Right renal cortex interstitium (tissue), 3 donors: ENCODE results near the gene BOLA2B. TPM values are rescaled to one million over a fixed set of nuclear protein-coding genes. Genes with fewer than 3 reads are reported as not detected.
A peak's percentile ranks its signal among the peaks of the same experiment; 100 is the strongest.
"Not testable (repeated sequence)": the region's sequence is repeated elsewhere in the genome, so short reads cannot be mapped to it uniquely, and the experiment has no call there.

Experiments
- DNase-seq, 3 donors: peaks; one replicate each; pipeline ENCODE4 v3.0.0-alpha.2; 2013; ENCODE audit warnings: low read depth in 3 of 3, low spot score in 2 of 3
- polyA plus RNA-seq, 3 donors: library from polyadenylated mRNA; unstranded; fragments of 120-200 nt; gene quantifications; one replicate each; pipeline ENCODE4 v1.2.1, GENCODE V29; 2013; ENCODE audit not compliant: insufficient read length in 3 of 3

BOLA2B gene
- polyA plus RNA-seq, 3 donors: 24.1 to 27.7 (median 26.4) TPM

DNA sequence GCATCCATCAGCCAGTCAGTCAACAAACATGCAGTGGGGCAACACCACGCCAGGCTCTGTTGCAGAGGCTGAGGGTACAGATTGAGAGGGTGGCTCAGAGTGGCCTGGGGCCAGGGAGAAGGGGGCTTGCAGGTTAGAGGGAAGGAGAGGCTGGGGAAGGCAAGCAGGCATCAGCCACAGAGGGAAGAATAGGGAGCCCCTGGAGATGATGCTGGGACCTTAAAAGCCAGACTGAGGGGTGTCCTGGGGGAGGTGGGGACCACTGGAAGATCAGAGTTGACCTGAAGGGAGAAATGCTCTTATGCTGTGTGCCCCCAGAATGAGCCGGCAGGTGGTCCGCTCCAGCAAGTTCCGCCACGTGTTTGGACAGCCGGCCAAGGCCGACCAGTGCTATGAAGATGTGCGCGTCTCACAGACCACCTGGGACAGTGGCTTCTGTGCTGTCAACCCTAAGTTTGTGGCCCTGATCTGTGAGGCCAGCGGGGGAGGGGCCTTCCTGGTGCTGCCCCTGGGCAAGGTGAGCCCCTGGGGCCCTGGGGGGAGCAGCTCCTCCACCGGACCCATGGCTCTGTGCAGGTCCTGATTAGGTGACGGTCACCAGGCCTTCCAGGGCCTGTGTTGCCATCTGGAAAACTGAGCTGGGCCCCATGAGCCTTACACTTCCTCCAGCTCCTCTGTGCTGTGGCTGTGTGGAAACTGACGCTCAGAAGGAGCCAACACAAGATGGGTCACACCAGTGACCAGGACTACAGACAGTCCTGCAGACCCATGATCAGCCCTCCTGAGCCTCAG lies 8.4 kb downstream of the BOLA2B start:
- no peak for DNase-seq

DNA sequence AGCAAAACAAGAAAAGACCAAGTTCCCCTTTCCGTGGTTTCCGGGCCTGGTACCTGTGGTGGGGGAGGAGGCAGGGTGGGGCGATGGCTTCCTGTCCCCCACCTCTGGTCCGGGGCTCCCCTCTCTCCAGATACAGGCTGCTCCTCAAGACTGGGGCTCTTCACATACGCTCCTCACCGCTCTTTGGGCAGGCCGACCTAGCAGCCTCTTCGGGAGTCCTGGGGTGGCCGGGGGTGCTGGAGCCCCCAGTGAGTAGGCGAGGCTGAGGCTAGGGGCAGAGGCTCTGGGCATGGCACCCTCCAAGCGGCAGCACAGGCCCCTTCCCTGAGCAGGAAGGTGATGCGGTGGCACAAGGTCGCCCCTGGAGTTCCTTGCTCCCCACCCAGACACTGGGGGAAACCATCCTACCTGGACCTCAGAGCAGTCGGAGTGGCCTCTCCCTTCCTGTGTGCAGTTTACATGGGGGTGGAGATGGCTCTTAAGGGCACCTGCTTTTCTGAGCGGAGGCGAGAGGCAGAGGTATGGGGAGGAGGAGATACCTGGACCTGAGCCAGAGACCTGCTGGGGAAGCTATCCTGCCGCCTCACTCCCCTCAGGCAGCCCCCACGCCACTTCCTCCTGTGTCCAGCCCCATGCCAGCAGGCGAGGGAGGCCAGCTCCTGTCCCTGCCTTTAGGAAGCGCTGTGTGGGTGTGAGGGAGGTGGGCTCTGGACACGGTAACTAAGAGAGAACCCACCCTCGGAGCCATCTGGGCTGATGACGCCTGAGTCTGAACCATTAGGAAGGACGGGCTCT lies 9.2 kb downstream of the BOLA2B start:
- no peak for DNase-seq

DNA sequence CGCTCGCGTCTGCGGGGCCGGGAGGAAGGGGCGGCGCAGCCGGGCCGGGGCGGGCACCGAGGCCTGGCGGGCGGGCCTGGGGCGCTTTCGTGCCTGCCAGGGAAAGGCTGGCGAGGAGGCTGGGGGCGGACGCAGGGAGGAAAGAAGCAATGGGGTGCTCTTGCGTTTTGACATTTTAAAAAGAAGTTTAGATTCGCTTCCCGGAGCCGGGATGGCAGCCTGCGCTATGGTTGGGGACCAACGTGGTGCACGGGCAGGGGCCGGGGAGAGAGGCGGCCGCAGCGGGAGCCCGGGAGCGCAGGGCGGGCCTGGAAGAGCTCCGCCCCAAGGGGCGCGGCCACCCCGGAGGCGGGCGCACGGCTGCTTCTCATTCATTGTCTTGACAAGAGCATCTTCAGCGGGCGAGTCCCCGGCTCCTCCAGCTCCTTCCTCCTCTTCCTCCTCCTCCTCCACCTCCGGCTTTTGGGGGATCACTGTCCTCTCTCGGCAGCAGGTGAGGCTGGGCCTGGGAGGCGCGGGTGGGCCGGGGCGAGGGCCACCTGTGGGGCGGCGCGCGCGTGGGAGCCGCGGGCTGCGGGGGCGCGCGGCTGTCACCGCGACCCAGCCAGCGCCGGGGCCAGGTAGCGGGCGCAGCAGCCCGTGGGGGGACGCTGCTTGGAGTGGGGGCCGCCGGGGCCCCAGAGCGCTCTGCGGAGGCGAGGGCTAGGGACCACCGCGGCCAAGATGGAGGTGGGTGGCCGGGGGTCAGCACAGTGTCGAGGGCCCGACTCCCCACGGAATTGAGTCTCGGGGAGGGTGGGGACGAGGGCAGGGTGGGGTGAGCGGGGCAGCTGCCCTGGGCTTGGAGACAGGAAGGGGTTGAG lies 10.0 kb downstream of the BOLA2B start, which contains the start of gene CORO1A:
TSS of gene CORO1A (plus strand) at position 370 of the 863 bp plus-strand sequence. CDS start 1,608 bp downstream, outside the sequence.
- peak in 2 of 3 donors; percentile 59 to 65 for DNase-seq

DNA sequence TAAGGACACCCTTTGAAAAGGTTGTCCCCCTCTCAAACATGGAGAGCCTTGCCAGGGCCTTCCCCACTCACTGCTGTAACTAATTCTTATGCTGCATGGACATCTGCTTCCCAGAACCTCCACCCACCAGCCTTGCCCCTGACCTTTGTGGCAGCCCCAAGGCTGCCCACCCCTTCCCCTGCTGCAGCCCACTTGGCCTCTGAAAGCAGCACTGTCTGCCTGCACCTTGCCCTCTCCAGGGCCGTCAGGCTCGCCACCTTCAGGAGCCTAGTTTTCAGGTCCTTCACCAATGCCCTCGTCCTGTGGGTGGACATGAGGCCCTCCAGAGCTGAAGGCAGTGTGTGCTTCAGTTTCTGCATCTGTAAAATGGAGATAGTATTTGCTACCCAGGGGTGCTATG lies 12.7 kb downstream of the BOLA2B start:
- DNase-seq: no peak

DNA sequence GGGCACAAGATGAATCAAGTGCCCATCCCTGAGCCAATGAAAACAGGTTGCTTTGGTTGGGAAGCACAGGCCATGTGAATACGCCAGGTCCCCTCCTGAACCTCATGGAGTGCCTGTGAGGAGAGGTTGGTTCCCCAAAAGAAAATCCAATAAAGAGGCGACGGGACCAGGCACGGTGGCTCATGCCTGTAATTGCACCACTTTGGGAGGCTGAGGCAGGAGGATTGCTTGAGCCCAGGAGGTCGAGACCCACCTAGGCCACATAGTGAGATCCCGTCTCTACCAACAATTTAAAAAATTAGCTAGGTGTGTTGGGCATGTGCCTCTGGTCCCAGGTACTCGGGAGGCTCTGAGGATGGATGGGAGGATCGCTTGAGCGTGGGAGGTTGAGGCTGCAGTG lies 13.5 kb downstream of the BOLA2B start:
- no peak for DNase-seq

DNA sequence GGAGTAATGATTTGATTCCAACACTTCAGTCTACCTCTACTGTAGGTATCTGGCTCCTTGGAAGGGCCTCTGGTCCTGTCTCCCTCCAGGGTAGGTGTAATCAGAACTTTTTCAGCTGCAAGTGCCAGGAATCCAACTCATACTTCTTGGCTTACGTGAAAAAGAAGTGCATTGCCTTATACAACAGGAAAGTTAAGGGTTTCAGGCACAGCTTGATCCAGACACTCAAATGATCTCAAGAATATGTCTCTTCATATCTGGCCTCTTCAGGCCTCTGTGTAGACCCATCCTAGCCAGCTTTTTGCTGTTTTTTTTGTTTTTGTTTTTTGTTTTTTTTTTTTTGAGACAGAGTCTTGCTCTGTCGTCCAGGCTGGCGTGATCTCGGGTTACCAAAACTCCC lies 14.3 kb downstream of the BOLA2B start:
- DNase-seq: no peak

DNA sequence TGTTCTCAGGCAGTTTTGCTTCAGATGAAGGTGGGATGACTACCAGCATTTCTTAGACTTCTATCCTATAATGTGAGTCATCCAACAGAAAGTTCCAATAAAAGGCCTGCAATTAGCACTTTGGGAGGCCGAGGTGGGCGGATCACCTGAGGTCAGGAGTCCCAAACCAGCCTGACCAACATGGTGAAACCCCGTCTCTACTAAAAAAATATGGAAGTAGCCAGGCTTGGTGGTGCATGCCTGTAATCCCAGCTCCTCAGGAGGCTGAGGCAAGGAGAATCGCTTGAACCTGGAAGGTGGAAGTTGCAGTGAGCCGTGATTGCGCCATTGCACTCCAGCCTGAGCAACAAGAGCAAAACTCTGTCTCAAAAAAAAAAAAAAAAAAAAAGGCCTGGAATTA lies 16.6 kb downstream of the BOLA2B start:
- not testable (repeated sequence) for DNase-seq

DNA sequence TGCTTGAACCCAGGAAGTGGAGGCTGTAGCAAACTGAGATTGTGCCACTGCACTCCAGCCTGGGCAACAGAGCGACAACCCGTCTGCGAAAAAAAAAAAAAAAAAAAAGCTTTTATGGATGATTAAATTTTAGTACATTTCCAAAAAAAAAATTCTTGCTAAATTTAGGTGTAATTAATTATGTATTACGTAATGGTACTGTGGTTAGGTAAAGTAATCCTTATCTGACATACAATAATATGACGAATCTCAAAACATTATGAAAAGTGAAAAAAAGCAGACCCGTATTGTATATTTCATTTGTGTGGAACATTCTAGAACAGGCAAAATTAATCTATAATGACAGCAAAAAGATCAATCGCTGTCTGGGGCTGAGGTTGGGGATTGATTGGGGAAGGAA lies 20.4 kb downstream of the BOLA2B start:
- DNase-seq: no peak

DNA sequence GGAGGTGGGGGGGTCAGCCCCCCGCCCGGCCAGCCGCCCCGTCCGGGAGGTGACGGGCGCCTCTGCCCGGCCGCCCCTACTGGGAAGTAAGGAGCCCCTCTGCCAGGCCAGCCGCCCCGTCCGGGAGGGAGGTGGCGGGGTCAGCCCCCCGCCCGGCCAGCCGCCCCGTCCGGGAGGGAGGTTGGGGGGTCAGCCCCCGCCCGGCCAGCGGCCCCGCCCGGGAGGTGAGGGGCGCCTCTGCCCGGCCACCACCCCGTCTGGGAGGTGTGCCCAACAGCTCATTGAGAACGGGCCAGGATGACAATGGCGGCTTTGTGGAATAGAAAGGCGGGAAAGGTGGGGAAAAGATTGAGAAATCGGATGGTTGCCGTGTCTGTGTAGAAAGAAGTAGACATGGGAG lies 23.3 kb downstream of the BOLA2B start:
- not testable (repeated sequence) for DNase-seq

DNA sequence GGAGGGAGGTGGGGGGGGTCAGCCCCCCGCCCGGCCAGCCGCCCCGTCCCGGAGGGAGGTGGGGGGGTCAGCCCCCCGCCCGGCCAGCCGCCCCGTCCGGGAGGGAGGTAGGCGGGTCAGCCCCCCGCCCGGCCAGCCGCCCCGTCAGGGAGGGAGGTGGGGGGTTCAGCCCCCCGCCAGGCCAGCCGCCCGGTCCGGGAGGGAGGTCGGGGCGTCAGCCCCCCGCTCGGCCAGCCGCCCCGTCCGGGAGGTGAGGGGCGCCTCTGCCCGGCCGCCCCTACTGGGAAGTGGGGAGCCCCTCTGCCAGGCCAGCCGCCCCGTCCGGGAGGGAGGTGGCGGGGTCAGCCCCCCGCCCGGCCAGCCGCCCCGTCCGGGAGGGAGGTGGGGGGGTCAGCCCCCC lies 24.1 kb downstream of the BOLA2B start:
- DNase-seq: not testable (repeated sequence)

DNA sequence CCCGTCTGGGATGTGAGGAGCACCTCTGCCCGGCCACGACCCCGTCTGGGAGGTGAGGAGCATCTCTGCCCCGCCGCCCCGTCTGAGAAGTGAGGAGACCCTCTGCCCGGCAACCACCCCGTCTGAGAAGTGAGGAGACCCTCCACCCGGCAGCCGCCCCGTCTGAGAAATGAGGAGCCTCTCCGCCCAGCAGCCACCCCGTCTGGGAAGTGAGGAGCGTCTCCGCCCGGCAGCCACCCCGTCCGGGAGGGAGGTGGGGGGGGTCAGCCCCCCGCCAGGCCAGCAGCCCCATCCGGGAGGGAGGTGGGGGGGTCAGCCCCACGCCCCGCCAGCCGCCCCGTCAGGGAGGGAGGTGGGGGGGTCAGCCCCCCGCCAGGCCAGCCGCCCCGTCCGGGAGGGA lies 24.7 kb downstream of the BOLA2B start:
- DNase-seq: not testable (repeated sequence)

DNA sequence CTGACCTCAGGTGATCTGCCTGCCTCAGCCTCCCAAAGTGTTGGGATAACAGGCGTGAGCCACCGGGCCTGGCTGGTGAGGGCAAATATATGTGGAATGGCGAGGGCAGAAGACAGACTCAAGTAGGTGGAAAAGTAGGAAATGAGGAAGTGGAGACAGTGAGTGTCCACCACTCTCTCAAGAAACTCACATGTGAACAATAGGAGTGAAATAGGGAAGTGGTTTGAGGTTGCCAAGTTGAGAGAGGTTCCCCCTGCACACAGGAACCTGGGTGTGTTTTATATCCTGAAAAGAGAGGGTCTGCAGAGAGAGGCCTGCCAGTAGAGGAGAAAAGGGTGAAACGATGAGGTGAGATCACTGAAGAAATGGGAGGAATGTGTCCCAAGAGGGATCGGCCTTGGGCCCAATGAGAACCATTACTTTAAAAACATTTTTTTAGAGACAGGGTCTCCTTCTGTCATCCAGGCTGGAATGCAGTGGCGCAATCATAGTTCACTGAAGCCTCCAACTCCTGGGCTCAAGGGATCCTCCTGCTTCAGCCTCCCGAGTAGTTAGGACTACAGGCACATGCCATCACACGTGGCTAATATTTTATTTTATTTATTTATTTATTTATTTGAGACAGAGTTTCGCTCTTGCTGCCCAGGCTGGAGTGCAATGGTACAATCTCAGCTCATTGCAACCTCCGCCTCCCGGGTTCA lies 27.1 kb downstream of the BOLA2B start:
- DNase-seq: no peak

DNA sequence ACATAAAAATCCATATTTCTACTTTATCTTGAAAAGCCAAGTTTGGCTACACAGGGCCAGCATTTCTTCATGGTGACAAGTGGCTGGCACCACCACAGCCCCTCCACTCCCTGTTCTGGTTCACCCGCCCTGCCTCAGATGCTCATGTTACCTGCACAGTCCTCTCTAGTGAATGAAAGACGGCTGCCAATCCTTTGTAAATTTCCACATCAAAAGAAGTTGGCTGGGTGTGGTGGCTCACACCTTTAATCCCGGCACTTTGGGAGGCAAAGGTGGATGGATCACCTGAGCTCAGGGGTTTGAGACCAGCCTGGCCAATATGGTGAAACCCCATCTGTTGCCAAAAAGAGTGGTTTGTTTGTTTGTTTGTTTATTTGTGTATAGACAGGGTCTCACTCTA lies 29.9 kb downstream of the BOLA2B start:
- no peak for DNase-seq

DNA sequence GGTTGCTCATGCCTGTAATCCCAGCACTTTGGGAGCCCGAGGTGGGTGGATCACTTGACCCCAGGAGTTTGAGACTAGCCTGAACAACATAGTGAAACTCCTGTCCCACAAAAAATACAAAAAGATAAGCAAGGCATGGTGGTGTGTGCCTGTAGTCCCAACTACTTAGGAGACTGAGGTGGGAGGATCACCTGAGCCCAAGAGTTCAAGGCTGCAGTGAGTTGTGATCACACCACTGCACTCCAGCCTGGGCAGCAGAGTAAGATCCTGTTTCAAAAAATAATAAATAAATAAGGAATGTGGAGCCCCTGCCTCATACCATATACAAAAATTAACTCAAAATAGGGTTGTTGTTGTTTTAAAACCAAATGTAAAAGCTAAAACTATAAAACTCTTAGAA lies 36.3 kb downstream of the BOLA2B start:
- DNase-seq: no peak

DNA sequence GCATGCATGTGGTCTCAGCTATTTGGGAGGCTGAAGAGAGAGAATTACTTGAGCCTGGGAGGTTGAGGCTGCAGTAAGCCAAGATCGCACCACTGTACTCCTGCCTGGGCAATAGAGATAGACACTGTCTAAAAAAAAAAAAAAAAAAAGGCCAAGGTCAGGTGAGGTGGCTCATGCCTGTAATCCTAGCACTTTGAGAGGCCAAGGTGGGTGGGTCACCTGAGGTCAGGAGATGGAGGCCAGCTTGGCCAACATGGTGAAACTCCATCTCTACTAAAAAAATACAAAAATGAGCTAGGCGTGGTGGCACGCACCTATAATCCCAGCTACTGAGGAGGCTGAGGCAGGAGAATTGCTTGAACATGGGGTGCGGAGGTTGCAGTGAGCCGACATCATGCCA lies 38.3 kb downstream of the BOLA2B start:
- no peak for DNase-seq

DNA sequence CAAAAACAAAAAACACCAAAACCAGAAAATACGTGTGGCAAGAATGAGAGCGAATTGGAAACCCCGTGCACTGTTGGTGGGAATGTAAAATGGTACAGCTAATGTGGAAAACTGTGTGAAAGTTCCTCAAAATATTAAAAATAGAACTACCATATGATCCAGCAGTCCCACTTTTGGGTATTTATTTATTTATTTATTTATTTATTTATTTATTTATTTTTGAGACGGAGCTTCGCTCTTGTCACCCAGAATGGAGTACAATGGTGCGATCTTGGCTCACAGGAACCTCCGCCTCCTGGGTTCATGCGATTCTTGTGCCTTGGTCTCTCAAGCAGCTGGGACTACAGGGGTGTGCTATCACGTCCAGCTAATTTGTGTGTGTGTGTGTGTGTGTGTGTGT lies 40.9 kb downstream of the BOLA2B start:
- no peak for DNase-seq

DNA sequence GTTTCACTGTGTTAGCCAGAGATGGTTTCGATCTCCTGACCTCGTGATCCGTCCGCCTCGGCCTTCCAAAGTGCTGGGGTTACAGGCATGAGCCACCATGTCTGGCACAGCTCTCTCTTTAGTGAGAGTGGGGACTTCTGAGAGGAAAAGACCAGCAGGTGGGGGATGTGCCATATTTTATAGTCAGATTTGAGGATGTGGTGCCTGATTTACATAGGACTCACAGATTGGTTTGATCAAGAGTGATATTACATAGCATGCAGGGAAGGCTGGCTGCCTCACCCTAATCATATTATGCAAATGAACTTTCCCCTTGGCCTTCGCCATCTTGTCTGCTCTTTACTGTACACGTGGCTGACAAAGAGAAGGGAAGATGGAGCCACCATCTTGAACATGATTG lies 42.4 kb downstream of the BOLA2B start:
- no peak for DNase-seq

DNA sequence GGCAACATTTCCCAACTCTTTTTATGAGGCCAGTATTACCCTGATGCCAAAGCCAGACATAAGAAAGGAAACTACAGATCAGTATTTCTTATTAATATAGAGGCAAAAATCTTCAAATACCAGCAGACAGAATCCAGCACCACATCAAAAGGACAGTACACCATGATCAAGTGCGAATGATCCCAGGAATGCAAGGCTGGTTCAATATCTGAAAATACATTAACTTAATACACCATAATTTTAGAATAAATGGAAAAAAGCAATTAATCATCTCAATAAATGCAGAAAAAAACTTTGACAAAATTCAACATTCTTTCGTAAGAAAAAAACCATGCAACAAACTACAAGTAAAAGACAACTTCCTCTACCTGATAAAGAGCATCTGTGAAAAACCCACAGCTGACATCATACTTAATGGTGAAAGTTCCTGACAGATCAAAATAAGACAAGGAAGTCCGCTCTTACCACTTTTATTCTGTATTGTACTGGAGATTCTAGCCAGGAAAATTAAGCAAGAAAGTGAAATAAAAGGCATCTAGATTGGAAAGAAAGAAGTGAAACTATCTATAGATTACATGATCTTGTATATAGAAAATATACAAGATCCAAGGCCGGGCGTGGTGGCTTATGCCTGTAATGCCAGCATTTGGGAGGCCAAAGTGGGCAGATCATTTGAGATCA lies 44.1 kb downstream of the BOLA2B start:
- no peak for DNase-seq

DNA sequence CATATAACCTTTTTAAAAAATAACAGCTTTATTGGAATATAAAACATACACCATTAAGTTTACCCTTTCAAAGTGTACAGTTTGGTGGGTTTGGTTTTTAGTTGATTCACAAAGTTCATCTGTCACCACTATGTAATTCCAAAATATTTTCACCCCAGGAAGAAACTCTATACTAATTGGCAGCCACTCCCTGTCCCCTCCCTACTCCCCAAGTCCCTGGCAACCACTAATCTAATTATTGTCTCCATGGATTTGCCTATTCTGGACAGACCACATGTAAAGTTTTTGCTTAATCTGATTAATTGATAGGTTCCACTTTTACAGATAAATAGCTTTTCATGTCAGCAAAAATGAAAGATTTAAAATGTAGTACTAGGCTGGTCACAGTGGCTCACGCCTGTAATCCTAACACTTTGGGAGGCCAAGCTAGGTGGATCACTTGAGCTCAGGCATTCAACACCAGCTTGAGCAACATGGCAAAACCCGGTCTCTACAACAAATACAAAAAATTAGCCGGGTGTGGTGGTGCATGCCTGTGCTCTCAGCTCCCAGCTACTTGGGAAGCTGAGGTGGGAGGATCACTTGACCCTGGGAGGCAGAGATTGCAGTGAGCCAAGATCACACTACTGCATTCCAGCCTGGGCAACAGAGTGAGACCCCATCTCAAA lies 45.5 kb downstream of the BOLA2B start:
- DNase-seq: no peak
